Measurements from ENCODE around the gene SCGN. TPM values are rescaled to one million over a fixed set of nuclear protein-coding genes. Genes with fewer than 3 reads are reported as not detected.

The SCGN gene
- total RNA-seq, 2 experiments from 2014 or later, result not detected

GRCh38 chr6:25637211-25637610 is 14.8 kb upstream of the SCGN start:
- Mint-ChIP-seq H3K4me1 (ENCODE audit: low read depth) (no peaks in the 10 kb centered on the region), H3K9me3 (no peaks in the 10 kb centered on the region), H3K27ac (no peak overlapping the region), H3K27me3 (peaks cover 26% of the 10 kb centered on the region), H3K4me3 (no peak overlapping the region), H3K36me3 (ENCODE audit: low read depth) (no peaks in the 10 kb centered on the region)
- intact Hi-C loops (cut with micrococcal nuclease), result no loop called here
- DNase-seq (no peak), ATAC-seq (no peak)
- TF ChIP-seq, protein P1, sequence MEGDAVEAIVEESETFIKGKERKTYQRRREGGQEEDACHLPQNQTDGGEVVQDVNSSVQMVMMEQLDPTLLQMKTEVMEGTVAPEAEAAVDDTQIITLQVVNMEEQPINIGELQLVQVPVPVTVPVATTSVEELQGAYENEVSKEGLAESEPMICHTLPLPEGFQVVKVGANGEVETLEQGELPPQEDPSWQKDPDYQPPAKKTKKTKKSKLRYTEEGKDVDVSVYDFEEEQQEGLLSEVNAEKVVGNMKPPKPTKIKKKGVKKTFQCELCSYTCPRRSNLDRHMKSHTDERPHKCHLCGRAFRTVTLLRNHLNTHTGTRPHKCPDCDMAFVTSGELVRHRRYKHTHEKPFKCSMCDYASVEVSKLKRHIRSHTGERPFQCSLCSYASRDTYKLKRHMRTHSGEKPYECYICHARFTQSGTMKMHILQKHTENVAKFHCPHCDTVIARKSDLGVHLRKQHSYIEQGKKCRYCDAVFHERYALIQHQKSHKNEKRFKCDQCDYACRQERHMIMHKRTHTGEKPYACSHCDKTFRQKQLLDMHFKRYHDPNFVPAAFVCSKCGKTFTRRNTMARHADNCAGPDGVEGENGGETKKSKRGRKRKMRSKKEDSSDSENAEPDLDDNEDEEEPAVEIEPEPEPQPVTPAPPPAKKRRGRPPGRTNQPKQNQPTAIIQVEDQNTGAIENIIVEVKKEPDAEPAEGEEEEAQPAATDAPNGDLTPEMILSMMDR (IDR thresholded peaks at IDR 0.05), result no peak
- CTCF ChIA-PET, result interaction anchor here (0.7 kb wide), 1 partner anchor 35 kb away, joined by 3 read pairs; no protein-coding TSS in a partner anchor
- POLR2A ChIA-PET, result no interaction called here

DNA sequence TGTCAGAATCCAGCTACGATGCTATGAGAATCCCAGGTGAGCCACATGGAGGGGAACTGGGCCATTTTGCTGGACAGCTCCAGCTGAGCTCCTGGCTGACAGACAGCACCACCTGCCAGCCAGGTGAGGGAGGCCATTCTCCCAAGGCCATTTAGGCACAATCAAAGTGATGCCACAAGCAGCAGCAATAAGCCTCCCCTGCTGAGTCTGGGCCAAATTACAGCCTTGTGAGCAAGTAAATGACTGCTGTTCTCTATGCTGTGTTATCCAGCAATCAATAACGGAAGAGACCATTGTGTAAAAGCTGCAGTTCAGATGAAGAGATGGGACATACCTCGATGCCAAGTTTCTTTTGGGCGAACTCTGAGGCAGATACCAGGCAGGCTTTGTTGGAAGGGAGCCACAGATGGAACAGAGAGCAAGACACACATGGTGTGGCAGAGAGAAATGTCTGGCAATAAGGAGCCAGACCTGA is 14.0 kb upstream of the SCGN start:
- no peak overlapping the region for H3K27ac Mint-ChIP-seq
- no peak overlapping the region for H3K4me3 Mint-ChIP-seq
- TF ChIP-seq, protein P1 (IDR thresholded peaks at IDR 0.05), result no peak
- peaks cover 30% of the 10 kb centered on the region for H3K27me3 Mint-ChIP-seq
- ChIA-PET POLR2A (no interaction called here), CTCF (interaction anchor here (1.1 to 1.2 kb wide), 2 partner anchors 32 to 66 kb away, joined by 3 read pairs; no protein-coding TSS in a partner anchor)
- ATAC-seq, result no peak
- DNase-seq, result no peak
- intact Hi-C loops (cut with micrococcal nuclease), result no loop called here
- no peaks in the 10 kb centered on the region for H3K9me3 Mint-ChIP-seq
- no peaks in the 10 kb centered on the region for H3K4me1 Mint-ChIP-seq (ENCODE audit: low read depth)
- H3K36me3 Mint-ChIP-seq (ENCODE audit: low read depth), result no peaks in the 10 kb centered on the region

- no peaks in the 10 kb centered on the region for H3K4me1 Mint-ChIP-seq (ENCODE audit: low read depth)
- ChIA-PET CTCF (no interaction called here), POLR2A (no interaction called here)
- no peak for ATAC-seq
- TF ChIP-seq, protein P1 (IDR thresholded peaks at IDR 0.05), result no peak
- no peak for DNase-seq
- no peak overlapping the region for H3K4me3 Mint-ChIP-seq
- intact Hi-C loops (cut with micrococcal nuclease), result no loop called here
- no peaks in the 10 kb centered on the region for H3K36me3 Mint-ChIP-seq (ENCODE audit: low read depth)
- H3K27ac Mint-ChIP-seq, result no peak overlapping the region
- H3K27me3 Mint-ChIP-seq, result peaks cover 27% of the 10 kb centered on the region
- H3K9me3 Mint-ChIP-seq, result no peaks in the 10 kb centered on the region
Measured at GRCh38 chr6:25639653-25640052, 12.4 kb upstream of the SCGN start.

- DNase-seq, result no peak
- Mint-ChIP-seq H3K27me3 (peaks cover 30% of the 10 kb centered on the region), H3K27ac (no peak overlapping the region), H3K4me1 (ENCODE audit: low read depth) (no peaks in the 10 kb centered on the region), H3K4me3 (no peak overlapping the region), H3K36me3 (ENCODE audit: low read depth) (no peaks in the 10 kb centered on the region), H3K9me3 (no peaks in the 10 kb centered on the region)
- intact Hi-C loops (cut with micrococcal nuclease), result no loop called here
- TF ChIP-seq, protein P1 (IDR thresholded peaks at IDR 0.05), result no peak
- ChIA-PET POLR2A (no interaction called here), CTCF (interaction anchor here (1.0 kb wide), 1 partner anchor 80 kb away, joined by 3 read pairs; no protein-coding TSS in a partner anchor)
- ATAC-seq, result no peak
Measured at GRCh38 chr6:25640446-25640845, 11.6 kb upstream of the SCGN start.

- POLR2A ChIA-PET, result no interaction called here
- ATAC-seq (no peak), DNase-seq (no peak)
- H3K9me3 Mint-ChIP-seq, result no peaks in the 10 kb centered on the region
- CTCF ChIA-PET, result interaction anchor here (1.0 to 1.4 kb wide), 2 partner anchors 9 to 79 kb away, joined by 3 to 5 read pairs; no protein-coding TSS in a partner anchor
- no peak overlapping the region for H3K4me3 Mint-ChIP-seq
- TF ChIP-seq, protein P1 (IDR thresholded peaks at IDR 0.05), result no peak
- no peaks in the 10 kb centered on the region for H3K4me1 Mint-ChIP-seq (ENCODE audit: low read depth)
- H3K27ac Mint-ChIP-seq, result no peak overlapping the region
- no peaks in the 10 kb centered on the region for H3K36me3 Mint-ChIP-seq (ENCODE audit: low read depth)
- intact Hi-C loops (cut with micrococcal nuclease), result no loop called here
- peaks cover 34% of the 10 kb centered on the region for H3K27me3 Mint-ChIP-seq
Measured at GRCh38 chr6:25640891-25641290, 11.1 kb upstream of the SCGN start.
